Heart left ventricle (tissue), 16 donors: Measurements from ENCODE around the gene FBLN2. TPM values are rescaled to one million over a fixed set of nuclear protein-coding genes. Genes with fewer than 3 reads are reported as not detected.
A peak's percentile ranks its signal among the peaks of the same experiment; 100 is the strongest.

ENCODE experiments used
- ATAC-seq, 4 donors: fragments of 200-7000 bp; cut with Tn5 transposase; one replicate each; pipeline ENCODE4 v1.9.1; 2020 to 2022; ENCODE audit warnings: moderate library complexity in 4 of 4, mild to moderate bottlenecking in 3 of 4, moderate number of reproducible peaks in 1 of 4
- DNase-seq, 5 donors: peaks; one replicate each; pipeline ENCODE4 v3.0.0-alpha.2; 2020
- H3K27ac ChIP-seq, 12 donors: fragments of 200-600 bp; sonication (generic) in 4 of 12; one replicate each; pipeline versions ENCODE4 v1.5.0 to v1.8.0; 2016 to 2022; ENCODE audit warnings: mild to moderate bottlenecking in 2 of 12
- H3K27me3 ChIP-seq, 9 donors: fragments of 200-600 bp; sonication (generic) in 2 of 9; one replicate each; pipeline versions ENCODE4 v1.5.1 to v1.8.0; 2016 to 2022; ENCODE audit warnings: mild to moderate bottlenecking in 3 of 9
- H3K36me3 ChIP-seq, 9 donors: fragments of 200-600 bp; sonication (generic) in 2 of 9; one replicate each; pipeline versions ENCODE4 v1.5.0 to v1.8.0; 2018 to 2022; ENCODE audit warnings: mild to moderate bottlenecking in 2 of 9
- H3K4me1 ChIP-seq, 12 donors: fragments of 200-600 bp; sonication (generic) in 4 of 12; one replicate each; pipeline versions ENCODE4 v1.5.0 to v1.8.0; 2016 to 2022; ENCODE audit warnings: mild to moderate bottlenecking in 3 of 12
- H3K4me3 ChIP-seq, 12 donors: fragments of 200-600 bp; sonication (generic) in 4 of 12; one replicate each; pipeline versions ENCODE4 v1.5.0 to v1.8.0; 2017 to 2022; ENCODE audit warnings: mild to moderate bottlenecking in 9 of 12, moderate library complexity in 4 of 12
- H3K9me3 ChIP-seq, 12 donors: fragments of 200-600 bp; sonication (generic) in 4 of 12; one replicate each; pipeline versions ENCODE4 v1.5.0 to v1.8.0; 2016 to 2022; ENCODE audit warnings: mild to moderate bottlenecking in 1 of 12
- CTCF ChIP-seq, 12 donors: fragments of 200-600 bp; sonication (generic) in 4 of 12; IDR thresholded peaks; one replicate each; pipeline versions ENCODE4 v1.5.0 to v1.8.0; 2018 to 2022; ENCODE audit warnings: antibody characterized with exemption in 12 of 12, mild to moderate bottlenecking in 5 of 12
- POLR2A ChIP-seq, 2 donors: fragments of 450-650 bp; IDR thresholded peaks; one replicate each; pipeline ENCODE4 v1.6.1; 2017; ENCODE audit warnings: antibody characterized with exemption in 2 of 2, mild to moderate bottlenecking in 2 of 2, moderate library complexity in 2 of 2
- WGBS, 4 donors: extraction: QIAGEN DNeasy Blood & Tissue Kit in 2 of 4; methylation state at CpG; one replicate each; pipeline versions ENCODE4 v1.1.5 to v1.1.7; 2013 to 2018; 5-methylcytosine and 5-hydroxymethylcytosine counted together
- intact Hi-C, 10 donors: fragments of 100-400 bp; cut with DNase I; formaldehyde crosslinking; loops; one replicate each; pipeline versions ENCODE4 v1.11.1 to v1.14.2; 2022
- polyA plus RNA-seq, 2 donors: library from polyadenylated mRNA; stranded (reverse); fragments of 200-250 nt; gene quantifications; one replicate each; pipeline ENCODE4 v1.2.3, GENCODE V29; 2013
- total RNA-seq, 9 donors: library from RNA; depleted of rRNA in 2 of 9; stranded (reverse); fragments of >200 nt in 2 of 9; fragmentation: NEBNext Ultra II Directional in 3 of 9; extraction: Animal tissue kit (Norgen Biotek cat#: 25700) in 3 of 9; gene quantifications; one replicate each; pipeline versions ENCODE4 v1.1.0 to v1.2.4, GENCODE V29; 2016 to 2023
- donor health status: ischemic (EF 13 %, LVEDD 7.1; RV severe dilation, severe dysfunction).
- donor health status: healthy with polysubstance abuse.
- donor health status: DM: no; HTN: yes; CAD: no.
- donor health status: DM: no; HTN: no; CAD: no.
- donor health status: ischemic (EF 25% LVEDD 6.9; RV normal size, moderate dysfunction).
- donor health status: ischemic (EF 25% LVEDD 5.7; RV mildly dilated, moderate dysfunction).
- donor health status: healthy.
- donor health status: DM: yes; HTN: yes; CAD: no.
- donor health status: ischemic (EF 35%, LVEDD 5.7; RV mildly dilated, moderate dysfunction).
- donor health status: nonischemic (EF 11% LVEDD 7.7; RV severe dilation, severe dysfunction).
- donor health status: DM: yes; HTN: yes; CAD: no.
- donor health status: PGD.
- donor health status: ischemic (EF 29% LVEDD 5.4; RV normal size, mild dysfunction).
- donor health status: nonischemic (EF 23%, LVEDD 6.1; RV moderate dilation, normal function).

The FBLN2 gene
- total and polyA plus RNA-seq, 11 donors: 16.5 to 118 (median 42.7) TPM

GRCh38 chr3:13501521-13501920, 47.4 kb upstream of the FBLN2 start:
- no peak for TF ChIP-seq CTCF (IDR thresholded peaks at IDR 0.05)
- TF ChIP-seq POLR2A (IDR thresholded peaks at IDR 0.05): no peak

GRCh38 chr3:13501958-13502790, 46.8 kb upstream of the FBLN2 start:
- H3K27me3 ChIP-seq: no peaks in the 10 kb centered on the region
- TF ChIP-seq POLR2A (IDR thresholded peaks at IDR 0.05) (no peak), CTCF (IDR thresholded peaks at IDR 0.05) (no peak)
- ATAC-seq (no peak), DNase-seq (peak in 2 of 5 donors; percentile 16 to 28)
- peaks cover 0 to 12% (median 0%) of the 10 kb centered on the region in 9 donors for H3K36me3 ChIP-seq
- no peaks in the 10 kb centered on the region for H3K4me1 ChIP-seq
- H3K9me3 ChIP-seq: no peaks in the 10 kb centered on the region
- WGBS, 4 donors: 93 to 96% (median 95%) methylated on average over 15 to 18 of the region's 18 CpGs
- H3K4me3 ChIP-seq: no peak overlapping the region
- intact Hi-C loops: loop anchor here in 1 of 10 donors (10.0 kb wide), 1 partner anchor 63 kb away; no protein-coding TSS in a partner anchor
- no peak overlapping the region for H3K27ac ChIP-seq

More at GRCh38 chr3:13501521-13501920, 47.4 kb upstream of the FBLN2 start:
- intact Hi-C loops: loop anchor here in 1 of 10 donors (10.0 kb wide), 1 partner anchor 63 kb away; no protein-coding TSS in a partner anchor
- H3K9me3 ChIP-seq: no peaks in the 10 kb centered on the region
- peak in 1 of 5 donors; percentile 33 for DNase-seq
- no peak for ATAC-seq
- no peak overlapping the region for H3K4me3 ChIP-seq
- peaks cover 0 to 12% (median 0%) of the 10 kb centered on the region in 9 donors for H3K36me3 ChIP-seq
- WGBS, 4 donors: 97 to 100% (median 98%) methylated on average over 4 of the region's 4 CpGs
- no peak overlapping the region for H3K27ac ChIP-seq
- H3K4me1 ChIP-seq: peaks cover 0 to 6% (median 4%) of the 10 kb centered on the region in 12 donors
- H3K27me3 ChIP-seq: no peaks in the 10 kb centered on the region

- Histone ChIP-seq H3K4me1 (peaks cover 0 to 5% (median 0%) of the 10 kb centered on the region in 12 donors), H3K9me3 (no peaks in the 10 kb centered on the region), H3K4me3 (no peak overlapping the region), H3K27ac (no peak overlapping the region), H3K36me3 (peaks cover 0 to 12% (median 0%) of the 10 kb centered on the region in 9 donors), H3K27me3 (no peaks in the 10 kb centered on the region)
- 92 to 99% (median 96%) methylated on average over 4 to 8 of the region's 8 CpGs for WGBS, 4 donors
- DNase-seq (peak in 1 of 5 donors; percentile 14), ATAC-seq (no peak)
- intact Hi-C loops: loop anchor here in 1 of 10 donors (10.0 kb wide), 1 partner anchor 62 kb away; no protein-coding TSS in a partner anchor
- TF ChIP-seq CTCF (IDR thresholded peaks at IDR 0.05): no peak
- no peak for TF ChIP-seq POLR2A (IDR thresholded peaks at IDR 0.05)
These were observed 46.2 kb upstream of the FBLN2 start for GRCh38 chr3:13502791-13503060.

DNA sequence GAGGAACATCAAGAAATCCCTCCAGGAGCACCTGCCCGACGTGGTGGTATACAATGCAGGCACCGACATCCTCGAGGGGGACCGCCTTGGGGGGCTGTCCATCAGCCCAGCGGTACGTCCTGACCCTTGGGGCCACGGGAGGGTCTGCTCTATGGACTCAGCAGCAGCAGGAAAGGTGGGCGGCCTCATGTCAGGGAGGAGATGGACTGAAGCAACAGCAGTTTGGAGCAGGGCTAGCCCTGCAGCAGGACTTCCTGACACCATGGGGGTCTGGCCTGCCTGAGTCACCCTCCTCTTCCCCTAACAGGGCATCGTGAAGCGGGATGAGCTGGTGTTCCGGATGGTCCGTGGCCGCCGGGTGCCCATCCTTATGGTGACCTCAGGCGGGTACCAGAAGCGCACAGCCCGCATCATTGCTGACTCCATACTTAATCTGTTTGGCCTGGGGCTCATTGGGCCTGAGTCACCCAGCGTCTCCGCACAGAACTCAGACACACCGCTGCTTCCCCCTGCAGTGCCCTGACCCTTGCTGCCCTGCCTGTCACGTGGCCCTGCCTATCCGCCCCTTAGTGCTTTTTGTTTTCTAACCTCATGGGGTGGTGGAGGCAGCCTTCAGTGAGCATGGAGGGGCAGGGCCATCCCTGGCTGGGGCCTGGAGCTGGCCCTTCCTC, 44.6 kb upstream of the FBLN2 start:
- H3K36me3 ChIP-seq: peaks cover 0 to 12% (median 0%) of the 10 kb centered on the region in 9 donors
- no peaks in the 10 kb centered on the region for H3K9me3 ChIP-seq
- H3K4me3 ChIP-seq: no peak overlapping the region
- peak in 2 of 5 donors; percentile 20 to 41 for DNase-seq
- H3K4me1 ChIP-seq: peaks cover 0 to 7% (median 0%) of the 10 kb centered on the region in 12 donors
- no peaks in the 10 kb centered on the region for H3K27me3 ChIP-seq
- no peak for ATAC-seq
- TF ChIP-seq POLR2A (IDR thresholded peaks at IDR 0.05) (no peak), CTCF (IDR thresholded peaks at IDR 0.05) (no peak)
- 92 to 95% (median 94%) methylated on average over 19 to 23 of the region's 23 CpGs for WGBS, 4 donors
- intact Hi-C loops: loop anchor here in 1 of 10 donors (10.0 kb wide), 1 partner anchor 61 kb away; no protein-coding TSS in a partner anchor
- H3K27ac ChIP-seq: no peak overlapping the region
